GM23248 (cell line): ENCODE results near the gene RASGRF1.

Source experiments
- EZH2 ChIP-seq: fragments of 200-600 bp; sonication (generic); IDR thresholded peaks from 2 replicates; pipeline ENCODE4 v1.6.1; 2018; ENCODE audit warnings: antibody characterized with exemption, mild to moderate bottlenecking; ENCODE audit not compliant: insufficient read depth, poor library complexity, severe bottlenecking
- EZH2phosphoT487 ChIP-seq: fragments of 200-600 bp; sonication (generic); IDR thresholded peaks from 2 replicates; pipeline ENCODE4 v1.6.1; 2018; ENCODE audit warnings: antibody characterized with exemption, moderate library complexity, mild to moderate bottlenecking, low read depth; ENCODE audit not compliant: insufficient read depth

GRCh38 chr15:79122991-79123390 lies 32.4 kb upstream of the RASGRF1 start:
- no peak for TF ChIP-seq EZH2phosphoT487
- TF ChIP-seq EZH2 = no peak
